HepG2 (cell line): ENCODE measurements around the gene RBM18. TPM values are rescaled to one million over a fixed set of nuclear protein-coding genes. Genes with fewer than 3 reads are reported as not detected.

Experiments used
- ATAC-seq: fragments of 200-7000 bp; cut with Tn5 transposase; 3 replicates; pipeline ENCODE4 v1.9.1; 2020; ENCODE audit warnings: mild to moderate bottlenecking, moderate library complexity
- BruUV-seq: library from RNA; stranded (reverse); fragments of 400-500 nt; replicated peaks from 2 replicates; lab custom pipeline; 2021; lab: Mats Ljungman, UMichigan
- CTCF ChIA-PET: fragments of 300-600 bp; formaldehyde crosslinking; extraction: SDS; loops from one replicate; lab custom pipeline; 2021; ENCODE audit warnings: low total read pairs, inconsistent platforms, low intra/inter-chr PET ratio; lab: Yijun Ruan, JAX
- POLR2A ChIA-PET: fragments of 350-600 bp; sonication (Branson Sonifier 250); formaldehyde crosslinking; loops from one replicate; lab custom pipeline; 2020; ENCODE audit warnings: antibody characterized with exemption, inconsistent platforms; lab: Yijun Ruan, JAX
- DNase-seq: peaks from one replicate; pipeline ENCODE4 v3.0.0-alpha.2; 2015; ENCODE audit warnings: low spot score
- FAIRE-seq: peaks from 3 replicates; lab custom pipeline; 2011; peaks lifted over from hg19 to GRCh38; lab: Jason Lieb, UNC
- H2AFZ ChIP-seq: one replicate; pipeline ENCODE4 v1.6.1; 2011; ENCODE audit warnings: low read length, inconsistent platforms
- H3K27ac ChIP-seq: fragments of 300-600 bp; 3 replicates; pipeline ENCODE4 v1.8.0; 2011; ENCODE audit warnings: mixed run types, mild to moderate bottlenecking, mixed read lengths, low read length, inconsistent platforms; ENCODE audit not compliant: insufficient read depth; ENCODE audit errors: extremely low read length
- H3K27me3 ChIP-seq, 2 experiments: fragments of 200-600 bp in 1 of 2; 2 replicates in 1 of 2; 3 replicates in 1 of 2; pipeline versions ENCODE4 v1.6.0 to v1.8.0; 2011; ENCODE audit warnings: low read length in 2 of 2, mild to moderate bottlenecking in 2 of 2, moderate library complexity in 2 of 2, inconsistent platforms in 1 of 2; ENCODE audit not compliant: insufficient read depth in 2 of 2, control insufficient read depth in 1 of 2
- H3K36me3 ChIP-seq, 2 experiments: fragments of 200-600 bp in 1 of 2; replicated peaks in 1 of 2; 2 replicates in 1 of 2; 3 replicates in 1 of 2; pipeline versions ENCODE4 v1.5.1 to v1.8.0; 2011; ENCODE audit warnings: low read length in 2 of 2, inconsistent platforms in 1 of 2; ENCODE audit not compliant: insufficient read depth in 2 of 2, control insufficient read depth in 1 of 2
- H3K4me1 ChIP-seq: 2 replicates; pipeline ENCODE4 v1.5.1; 2012; ENCODE audit warnings: low read length, inconsistent platforms; ENCODE audit not compliant: insufficient read depth
- H3K4me2 ChIP-seq: 2 replicates; pipeline ENCODE4 v1.6.0; 2011; ENCODE audit warnings: low read depth, low read length, inconsistent platforms
- H3K4me3 ChIP-seq, 3 experiments: fragments of 200-600 bp in 1 of 3; sonication (generic), shearing (Covaris generic) in 1 of 3; replicated peaks in 1 of 3; 2 replicates each; pipeline ENCODE4 v1.5.1; 2011 to 2016; ENCODE audit warnings: low read length in 3 of 3, inconsistent platforms in 2 of 3, low read depth in 2 of 3, mild to moderate bottlenecking in 2 of 3, control low read depth in 1 of 3, mixed read lengths in 1 of 3; ENCODE audit not compliant: insufficient read depth in 1 of 3
- H3K79me2 ChIP-seq: one replicate; pipeline ENCODE4 v1.6.1; 2011; ENCODE audit warnings: low read length, inconsistent platforms; ENCODE audit not compliant: insufficient read depth
- H3K9ac ChIP-seq: 2 replicates; pipeline ENCODE4 v1.6.0; 2011; ENCODE audit warnings: mild to moderate bottlenecking, low read depth, low read length, inconsistent platforms; ENCODE audit not compliant: insufficient read depth
- H3K9me3 ChIP-seq: 2 replicates; pipeline ENCODE4 v1.5.1; 2012; ENCODE audit warnings: mild to moderate bottlenecking, low read length
- H4K20me1 ChIP-seq: 2 replicates; pipeline ENCODE4 v1.6.0; 2011; ENCODE audit warnings: inconsistent platforms, mild to moderate bottlenecking, low read length, moderate library complexity; ENCODE audit not compliant: insufficient read depth
- BHLHE40 ChIP-seq: IDR thresholded peaks from 2 replicates; pipeline ENCODE4 v1.6.1; 2011; ENCODE audit warnings: low read length, improper control_type of control experiment
- SETDB1 ChIP-seq: sonication (generic); formaldehyde crosslinking; IDR thresholded peaks from 2 replicates; pipeline ENCODE4 v1.5.1; 2020; ENCODE audit warnings: missing genetic modification reagents, mild to moderate bottlenecking, borderline replicate concordance
- ZKSCAN1 ChIP-seq: fragments of 150-350 bp; IDR thresholded peaks from 2 replicates; pipeline ENCODE4 v1.6.1; 2014; ENCODE audit warnings: low read length
- WGBS: methylation state at CpG from one replicate; pipeline ENCODE4 v1.1.6; 2017; ENCODE audit warnings: low lambda C conversion rate; 5-methylcytosine and 5-hydroxymethylcytosine counted together
- in situ Hi-C: cut with HindIII; loops from 2 replicates; pipeline ENCODE4 v1.10.0; 2017; ENCODE audit warnings: low pct_unique_long_range_greater_than_20kb; ENCODE audit not compliant: extremely low pct_ligation_motif_present
- intact Hi-C: fragments of 100-400 bp; cut with micrococcal nuclease; formaldehyde crosslinking; loops from one replicate; pipeline ENCODE4 v1.10.0; 2022; ENCODE audit not compliant: unreplicated experiment
- polyA plus RNA-seq, 8 experiments: library from polyadenylated mRNA; depleted of rRNA in 3 of 8; stranded (reverse) in 7 of 8; unstranded in 1 of 8; fragments of >200 nt; fragmentation: Illumina TruSeq in 4 of 8; extraction: Trizol in 4 of 8; gene quantifications; 2 replicates each; pipeline versions ENCODE4 v1.2.1 to v1.2.3, GENCODE V29; 2011 to 2016; ENCODE audit warnings: low read depth in 4 of 8, missing spikeins in 1 of 8, mixed read lengths in 1 of 8; ENCODE audit not compliant: insufficient read depth in 1 of 8
- total RNA-seq, 5 experiments: library from RNA; depleted of rRNA; stranded (reverse); fragments of >200 nt; fragmentation: Illumina TruSeq; extraction: Trizol; gene quantifications; 2 replicates each; pipeline ENCODE4 v1.2.3, GENCODE V29; 2016; ENCODE audit warnings: low read depth in 1 of 5
- TF ChIP-seq, protein P1 (sequence below): sonication (generic); formaldehyde crosslinking; IDR thresholded peaks from 2 replicates; pipeline ENCODE4 v1.5.0; 2020; ENCODE audit warnings: missing genetic modification reagents, mild to moderate bottlenecking, borderline replicate concordance
- TF ChIP-seq, protein P2 (sequence below): sonication (generic); formaldehyde crosslinking; IDR thresholded peaks from 2 replicates; pipeline ENCODE4 v1.5.0; 2020; ENCODE audit warnings: mild to moderate bottlenecking, missing genetic modification reagents

The RBM18 gene
- total and polyA plus RNA-seq, 2 of the 13 experiments (the other 11 are each of a cell fraction or from before 2014, with no cell fraction given), result 12.6 to 16.6 TPM

DNA sequence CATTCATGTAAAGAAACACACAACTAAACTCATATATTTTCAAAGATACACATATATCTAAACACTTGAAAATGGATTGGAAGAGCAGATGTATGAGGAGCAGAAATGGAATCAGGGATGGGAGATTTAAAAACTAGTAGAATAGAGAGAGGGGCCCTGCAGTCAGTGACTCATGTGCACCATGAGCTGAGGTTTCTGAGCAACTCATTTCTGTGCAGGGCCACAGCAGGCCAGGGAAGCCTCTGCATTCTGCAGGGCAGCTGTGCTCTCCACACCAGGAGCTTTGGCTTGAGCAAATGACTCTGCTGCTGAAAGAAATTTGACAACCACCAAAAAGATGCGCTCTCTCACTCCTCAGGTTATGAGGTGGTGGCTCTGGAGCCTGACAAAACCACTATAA lies 63.0 kb downstream of the RBM18 start (continued):
- TF ChIP-seq, protein P1, sequence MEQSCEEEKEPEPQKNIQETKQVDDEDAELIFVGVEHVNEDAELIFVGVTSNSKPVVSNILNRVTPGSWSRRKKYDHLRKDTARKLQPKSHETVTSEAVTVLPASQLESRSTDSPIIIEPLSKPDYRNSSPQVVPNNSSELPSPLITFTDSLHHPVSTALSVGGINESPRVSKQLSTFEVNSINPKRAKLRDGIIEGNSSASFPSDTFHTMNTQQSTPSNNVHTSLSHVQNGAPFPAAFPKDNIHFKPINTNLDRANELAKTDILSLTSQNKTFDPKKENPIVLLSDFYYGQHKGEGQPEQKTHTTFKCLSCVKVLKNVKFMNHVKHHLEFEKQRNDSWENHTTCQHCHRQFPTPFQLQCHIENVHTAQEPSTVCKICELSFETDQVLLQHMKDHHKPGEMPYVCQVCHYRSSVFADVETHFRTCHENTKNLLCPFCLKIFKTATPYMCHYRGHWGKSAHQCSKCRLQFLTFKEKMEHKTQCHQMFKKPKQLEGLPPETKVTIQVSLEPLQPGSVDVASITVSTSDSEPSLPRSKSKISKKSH (CRISPR knock-in tag), result no peak
- TF ChIP-seq, protein P2, sequence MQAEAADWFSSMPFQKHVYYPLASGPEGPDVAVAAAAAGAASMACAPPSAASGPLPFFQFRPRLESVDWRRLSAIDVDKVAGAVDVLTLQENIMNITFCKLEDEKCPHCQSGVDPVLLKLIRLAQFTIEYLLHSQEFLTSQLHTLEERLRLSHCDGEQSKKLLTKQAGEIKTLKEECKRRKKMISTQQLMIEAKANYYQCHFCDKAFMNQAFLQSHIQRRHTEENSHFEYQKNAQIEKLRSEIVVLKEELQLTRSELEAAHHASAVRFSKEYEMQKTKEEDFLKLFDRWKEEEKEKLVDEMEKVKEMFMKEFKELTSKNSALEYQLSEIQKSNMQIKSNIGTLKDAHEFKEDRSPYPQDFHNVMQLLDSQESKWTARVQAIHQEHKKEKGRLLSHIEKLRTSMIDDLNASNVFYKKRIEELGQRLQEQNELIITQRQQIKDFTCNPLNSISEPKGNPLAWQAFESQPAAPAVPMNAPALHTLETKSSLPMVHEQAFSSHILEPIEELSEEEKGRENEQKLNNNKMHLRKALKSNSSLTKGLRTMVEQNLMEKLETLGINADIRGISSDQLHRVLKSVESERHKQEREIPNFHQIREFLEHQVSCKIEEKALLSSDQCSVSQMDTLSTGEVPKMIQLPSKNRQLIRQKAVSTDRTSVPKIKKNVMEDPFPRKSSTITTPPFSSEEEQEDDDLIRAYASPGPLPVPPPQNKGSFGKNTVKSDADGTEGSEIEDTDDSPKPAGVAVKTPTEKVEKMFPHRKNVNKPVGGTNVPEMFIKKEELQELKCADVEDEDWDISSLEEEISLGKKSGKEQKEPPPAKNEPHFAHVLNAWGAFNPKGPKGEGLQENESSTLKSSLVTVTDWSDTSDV (CRISPR knock-in tag), result no peak
- TF ChIP-seq SETDB1 (CRISPR knock-in tag), result no peak
- TF ChIP-seq, all 625 proteins: peak for 0

DNA sequence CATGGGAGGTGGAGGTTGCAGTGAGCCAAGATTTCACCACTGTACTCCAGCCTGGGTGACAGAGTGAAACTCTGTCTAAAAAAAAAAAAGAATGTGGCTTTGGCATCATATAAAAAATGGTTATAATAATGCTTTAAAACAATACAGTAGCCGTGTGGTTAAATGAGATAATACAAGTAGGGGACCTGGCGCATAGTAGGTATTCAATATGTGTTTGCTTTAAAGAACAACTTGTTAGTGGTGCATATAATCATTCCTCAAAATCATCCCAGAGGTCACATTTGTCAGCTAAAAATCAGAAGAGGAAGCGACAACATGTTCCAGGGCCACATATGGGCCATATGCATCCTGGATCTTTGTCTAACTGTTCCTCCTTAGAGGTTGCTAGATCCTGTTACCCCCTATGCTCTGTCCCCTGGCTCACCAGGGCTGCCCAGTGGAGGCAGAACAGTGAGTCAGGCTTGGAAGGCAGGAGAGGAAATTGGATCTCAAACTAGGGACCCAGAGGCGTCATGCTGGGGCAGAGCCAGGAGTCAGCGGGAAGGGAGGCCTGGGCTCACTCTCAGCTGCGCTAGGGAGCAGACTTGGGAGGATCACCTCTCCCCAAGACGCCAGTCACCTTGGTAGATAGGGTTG lies 63.6 kb downstream of the RBM18 start:
- intact Hi-C loops, result no loop called here
- H3K27me3 ChIP-seq, result no peaks in the 10 kb centered on the region
- no peak for DNase-seq
- no peak overlapping the region for H3K4me3 ChIP-seq
- CTCF ChIA-PET, result no interaction called here
- no peak overlapping the region for H3K9ac ChIP-seq
- TF ChIP-seq BHLHE40 (no peak), ZKSCAN1 (peak; percentile 58; the same call in 1 of the 2 replicates)
- TF ChIP-seq, all 625 proteins: peak for 1
- Histone ChIP-seq H3K27ac (no peak overlapping the region), H3K36me3 (no peaks in the 10 kb centered on the region), H3K79me2 (no peaks in the 10 kb centered on the region), H4K20me1 (no peaks in the 10 kb centered on the region), H3K4me1 (peaks cover 20% of the 10 kb centered on the region), H2AFZ (no peak overlapping the region), H3K9me3 (no peaks in the 10 kb centered on the region), H3K4me2 (no peak overlapping the region)
- no peak for FAIRE-seq
- POLR2A ChIA-PET, result no interaction called here
- no TSS peak for BruUV-seq
- in situ Hi-C loops, result loop anchor here (5.0 kb wide), 1 partner anchor 59 kb away; no protein-coding TSS in a partner anchor
- no peak for ATAC-seq
- WGBS, result 80% methylated on average over 7 of the region's 7 CpGs
